IMR-90 (cell line): Measurements from ENCODE around the gene IBA57. TPM values are rescaled to one million over a fixed set of nuclear protein-coding genes. Genes with fewer than 3 reads are reported as not detected.

Experiments
- ATAC-seq: fragments of 200-7000 bp; cut with Tn5 transposase; 2 replicates; pipeline ENCODE4 v1.9.1; 2020; ENCODE audit warnings: low read depth, mild to moderate bottlenecking, moderate library complexity
- BruUV-seq: library from RNA; stranded (reverse); fragments of 400-500 nt; replicated peaks from 2 replicates; lab custom pipeline; 2021; lab: Mats Ljungman, UMichigan
- CTCF ChIA-PET: fragments of 300-600 bp; formaldehyde crosslinking; extraction: SDS; loops from one replicate; lab custom pipeline; 2021; ENCODE audit warnings: antibody characterized with exemption; lab: Yijun Ruan, JAX
- POLR2A ChIA-PET: fragments of 300-600 bp; sonication (Branson Sonifier 250); formaldehyde crosslinking; loops from one replicate; lab custom pipeline; 2022; ENCODE audit warnings: antibody characterized with exemption; ENCODE audit not compliant: unreplicated experiment; lab: Charles Lee
- DNase-seq: peaks from one replicate; pipeline ENCODE4 v3.0.0; 2013
- H2AFZ ChIP-seq: replicated peaks from 2 replicates; pipeline ENCODE3; 2013; ENCODE audit warnings: low read length, mild to moderate bottlenecking; ENCODE audit not compliant: poor library complexity
- H2AK5ac ChIP-seq: 2 replicates; pipeline ENCODE4 v1.6.1; 2013; ENCODE audit warnings: low read depth, low read length, inconsistent platforms
- H2AK9ac ChIP-seq: replicated peaks from 2 replicates; pipeline ENCODE3; 2013; ENCODE audit warnings: mild to moderate bottlenecking, low read depth, low read length, moderate library complexity; ENCODE audit not compliant: poor library complexity
- H2BK120ac ChIP-seq: 2 replicates; pipeline ENCODE4 v1.6.1; 2013; ENCODE audit warnings: low read depth, low read length, inconsistent platforms
- H2BK15ac ChIP-seq: 3 replicates; pipeline ENCODE4 v1.6.1; 2013; ENCODE audit warnings: low read depth, low read length, inconsistent platforms
- H2BK20ac ChIP-seq: 2 replicates; pipeline ENCODE4 v1.6.1; 2013; ENCODE audit warnings: low read depth, mild to moderate bottlenecking, inconsistent platforms, low read length, moderate library complexity
- H2BK5ac ChIP-seq: 2 replicates; pipeline ENCODE4 v1.6.1; 2013; ENCODE audit warnings: mild to moderate bottlenecking, low read depth, low read length, inconsistent platforms; ENCODE audit not compliant: poor library complexity, severe bottlenecking
- H3K14ac ChIP-seq: replicated peaks from 2 replicates; pipeline ENCODE4 v1.6.1; 2013; ENCODE audit warnings: low read depth, low read length, inconsistent platforms
- H3K18ac ChIP-seq: 2 replicates; pipeline ENCODE4 v1.6.1; 2013; ENCODE audit warnings: low read depth, low read length, control low read depth
- H3K23ac ChIP-seq: 2 replicates; pipeline ENCODE4 v1.6.1; 2013; ENCODE audit warnings: low read depth, low read length, inconsistent platforms
- H3K27ac ChIP-seq: 2 replicates; pipeline ENCODE4 v1.5.1; 2013; ENCODE audit warnings: mild to moderate bottlenecking, control low read depth, low read length; ENCODE audit not compliant: insufficient read depth
- H3K27me3 ChIP-seq: 2 replicates; pipeline ENCODE4 v1.6.1; 2013; ENCODE audit warnings: low read length; ENCODE audit not compliant: control insufficient read depth, insufficient read depth
- H3K36me3 ChIP-seq: 2 replicates; pipeline ENCODE4 v1.6.1; 2013; ENCODE audit warnings: low read length, mixed read lengths; ENCODE audit not compliant: control insufficient read depth, insufficient read depth
- H3K4ac ChIP-seq: 2 replicates; pipeline ENCODE4 v1.6.1; 2013; ENCODE audit warnings: low read depth, low read length, inconsistent platforms
- H3K4me1 ChIP-seq: 2 replicates; pipeline ENCODE4 v1.6.1; 2013; ENCODE audit warnings: low read length, mixed read lengths; ENCODE audit not compliant: control insufficient read depth, insufficient read depth
- H3K4me2 ChIP-seq: 2 replicates; pipeline ENCODE4 v1.6.1; 2013; ENCODE audit warnings: low read depth, mild to moderate bottlenecking, control low read depth, low read length, moderate library complexity
- H3K4me3 ChIP-seq: 2 replicates; pipeline ENCODE4 v1.5.1; 2013; ENCODE audit warnings: low read depth, mild to moderate bottlenecking, control low read depth, low read length, moderate library complexity; ENCODE audit not compliant: insufficient read depth
- H3K56ac ChIP-seq: 2 replicates; pipeline ENCODE4 v1.6.1; 2013; ENCODE audit warnings: low read length, inconsistent platforms; ENCODE audit not compliant: insufficient read depth; ENCODE audit errors: extremely low read depth
- H3K79me1 ChIP-seq, 2 experiments: 2 replicates each; pipeline ENCODE4 v1.6.1; 2013; ENCODE audit warnings: low read length in 2 of 2, inconsistent platforms in 1 of 2, low read depth in 1 of 2
- H3K9ac ChIP-seq: 2 replicates; pipeline ENCODE4 v1.6.1; 2013; ENCODE audit warnings: low read depth, low read length, control low read depth
- H3K9me1 ChIP-seq: 2 replicates; pipeline ENCODE4 v1.6.1; 2013; ENCODE audit warnings: low read length, inconsistent platforms; ENCODE audit not compliant: insufficient read depth
- H3K9me3 ChIP-seq: 2 replicates; pipeline ENCODE4 v1.6.1; 2013; ENCODE audit warnings: low read length; ENCODE audit not compliant: control insufficient read depth, insufficient read depth
- H4K20me1 ChIP-seq: 2 replicates; pipeline ENCODE4 v1.6.1; 2013; ENCODE audit warnings: low read length, inconsistent platforms; ENCODE audit not compliant: insufficient read depth
- H4K5ac ChIP-seq: 2 replicates; pipeline ENCODE4 v1.6.1; 2013; ENCODE audit warnings: mild to moderate bottlenecking, low read depth, low read length, control low read depth
- H4K8ac ChIP-seq, 2 experiments: 2 replicates each; pipeline ENCODE4 v1.6.1; 2013; ENCODE audit warnings: low read depth in 2 of 2, low read length in 2 of 2, control low read depth in 1 of 2, inconsistent platforms in 1 of 2
- H4K91ac ChIP-seq: 2 replicates; pipeline ENCODE4 v1.6.1; 2013; ENCODE audit warnings: low read depth, low read length, inconsistent platforms; ENCODE audit not compliant: insufficient read depth
- BHLHE40 ChIP-seq: fragments of 150-350 bp; IDR thresholded peaks from 2 replicates; pipeline ENCODE4 v1.6.1; 2016; ENCODE audit warnings: mild to moderate bottlenecking, low read depth, low read length
- CEBPB ChIP-seq: IDR thresholded peaks from 2 replicates; pipeline ENCODE4 v1.6.1; 2012; ENCODE audit warnings: low read depth, low read length, improper control_type of control experiment
- FOS ChIP-seq: fragments of 150-350 bp; IDR thresholded peaks from 2 replicates; pipeline ENCODE4 v1.6.1; 2016; ENCODE audit warnings: low read depth, low read length
- MXI1 ChIP-seq: IDR thresholded peaks from 2 replicates; pipeline ENCODE4 v1.6.1; 2012; ENCODE audit warnings: low read depth, mild to moderate bottlenecking, low read length, moderate library complexity, borderline replicate concordance
- POLR2A ChIP-seq: IDR thresholded peaks from 2 replicates; pipeline ENCODE4 v1.6.1; 2012; ENCODE audit warnings: mild to moderate bottlenecking, low read depth, low read length
- RFX5 ChIP-seq: IDR thresholded peaks from 2 replicates; pipeline ENCODE4 v1.8.0; 2012; ENCODE audit warnings: low read depth, mild to moderate bottlenecking, low read length, moderate library complexity
- SMC3 ChIP-seq: fragments of 150-350 bp; IDR thresholded peaks from 2 replicates; pipeline ENCODE4 v1.6.1; 2016; ENCODE audit warnings: low read depth, mild to moderate bottlenecking, antibody characterized with exemption, low read length, moderate library complexity
- WGBS, 2 experiments: methylation state at CpG; one replicate each; pipeline versions ENCODE4 v1.1.5 to v1.1.7; 2013; ENCODE audit warnings: missing lambda C conversion rate in 2 of 2; ENCODE audit not compliant: insufficient read length in 1 of 2; ENCODE audit errors: extremely low coverage in 2 of 2; 5-methylcytosine and 5-hydroxymethylcytosine counted together
- dilution Hi-C: fragments of 300-500 bp; cut with HindIII; formaldehyde crosslinking; loops from one replicate; pipeline ENCODE4 v1.14.3; 2018; ENCODE audit warnings: low sequenced_read_pairs; ENCODE audit not compliant: unreplicated experiment
- in situ Hi-C: fragments of 300-500 bp; cut with MboI; formaldehyde crosslinking; loops from 3 replicates; pipeline ENCODE4 v1.14.3; 2019; ENCODE audit warnings: low sequenced_read_pairs, inconsistent platforms, mixed read lengths
- intact Hi-C: fragments of 100-400 bp; cut with micrococcal nuclease; formaldehyde crosslinking; loops from 2 replicates; pipeline ENCODE4 v1.10.0; 2022
- polyA plus RNA-seq, 3 experiments: library from polyadenylated mRNA; depleted of rRNA; stranded (reverse); fragments of >200 nt; gene quantifications; 2 replicates each; pipeline ENCODE4 v1.2.3, GENCODE V29; 2012; ENCODE audit warnings: low replicate concordance in 1 of 3
- total RNA-seq: library from RNA; depleted of rRNA; stranded (reverse); fragments of >200 nt; gene quantifications from 2 replicates; pipeline ENCODE4 v1.2.3, GENCODE V29; 2012
- TF ChIP-seq, protein P1 (sequence below): conservative IDR thresholded peaks from 2 replicates; pipeline ENCODE4 v1.5.1; 2012; ENCODE audit warnings: mild to moderate bottlenecking, low read depth, low read length, improper control_type of control experiment

The IBA57 gene
- total and polyA plus RNA-seq, 2 of the 4 experiments (the other 2 are of a cell fraction): 2.0 to 2.6 TPM

DNA sequence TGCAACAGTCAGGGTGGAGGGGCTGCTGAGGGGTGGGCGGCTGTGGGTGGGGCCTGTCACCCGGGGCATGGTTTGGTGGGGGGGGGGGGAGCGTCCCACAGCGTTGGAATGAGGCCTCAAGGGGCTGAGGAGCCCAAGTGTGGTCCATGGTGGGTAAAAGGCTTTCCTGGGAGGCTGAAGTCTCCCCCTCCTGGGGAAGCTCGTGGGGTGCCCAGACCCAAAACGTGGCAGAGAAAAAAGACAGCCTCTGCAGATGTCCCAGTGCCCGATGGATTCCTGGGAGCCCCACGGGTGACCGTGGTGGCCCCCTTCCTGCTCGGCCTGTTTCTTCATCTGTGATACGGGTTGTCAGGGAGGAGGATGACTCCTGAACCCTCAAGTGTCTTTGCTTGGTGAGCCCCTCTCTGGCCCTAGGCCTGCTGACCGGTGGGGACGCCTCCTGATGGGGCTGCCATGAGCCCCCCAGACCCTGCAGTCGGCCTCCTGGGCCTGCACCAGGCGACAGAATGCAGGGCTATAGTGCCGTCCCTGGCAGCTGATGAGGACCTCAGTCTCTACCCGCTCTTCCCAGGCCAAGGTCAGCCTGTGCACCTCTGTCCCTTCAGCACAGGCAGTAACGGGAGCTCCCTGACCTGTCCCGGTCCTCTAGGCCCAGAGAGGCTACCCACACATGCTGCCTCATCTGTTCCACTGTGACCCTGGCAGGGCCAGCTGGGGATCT, 43.4 kb downstream of the IBA57 start:
- Histone ChIP-seq H2BK120ac (no peak overlapping the region), H3K4ac (no peak overlapping the region), H4K91ac (no peak overlapping the region), H2BK15ac (no peak overlapping the region), H3K27me3 (no peaks in the 10 kb centered on the region; the same call in 1 of the 2 replicates), H3K4me3 (no peak overlapping the region), H4K5ac (no peak overlapping the region), H4K20me1 (peaks cover 2% of the 10 kb centered on the region; the same call in 1 of the 2 replicates), H3K9me1 (peaks cover 4% of the 10 kb centered on the region; the same call in 1 of the 2 replicates), H3K9ac (no peak overlapping the region), H2BK5ac (no peak overlapping the region), H2AK9ac (no peak overlapping the region), H2BK20ac (no peak overlapping the region), H3K36me3 (no peaks in the 10 kb centered on the region), H3K9me3 (no peaks in the 10 kb centered on the region), H3K14ac (no peak overlapping the region), H3K56ac (no peak overlapping the region), H4K8ac (no peak overlapping the region), H3K4me2 (no peak overlapping the region), H2AK5ac (no peak overlapping the region), H3K4me1 (peaks cover 6% of the 10 kb centered on the region; the same call in 1 of the 2 replicates), H3K23ac (no peak overlapping the region), H3K27ac (no peak overlapping the region), H3K18ac (no peak overlapping the region), H3K79me1 (peaks cover 0 to 2% of the 10 kb centered on the region in 2 experiments; a peak in 2 of 4 replicates), H2AFZ (no peak overlapping the region)
- DNase-seq (no peak), ATAC-seq (no peak)
- POLR2A ChIA-PET: no interaction called here
- in situ Hi-C loops: no loop called here
- WGBS, 2 experiments: 71% methylated on average over 7 of the region's 19 CpGs; no CpG with 5 or more reads in 1 of the 2 experiments
- intact Hi-C loops: no loop called here
- CTCF ChIA-PET: no interaction called here
- no TSS peak for BruUV-seq
- dilution Hi-C loops: no loop called here
- TF ChIP-seq CEBPB: no peak
- TF ChIP-seq SMC3: no peak
- no peak for TF ChIP-seq BHLHE40
- TF ChIP-seq POLR2A: no peak
- TF ChIP-seq FOS: no peak
- TF ChIP-seq RFX5: no peak
- TF ChIP-seq MXI1: no peak
- TF ChIP-seq, protein P1, sequence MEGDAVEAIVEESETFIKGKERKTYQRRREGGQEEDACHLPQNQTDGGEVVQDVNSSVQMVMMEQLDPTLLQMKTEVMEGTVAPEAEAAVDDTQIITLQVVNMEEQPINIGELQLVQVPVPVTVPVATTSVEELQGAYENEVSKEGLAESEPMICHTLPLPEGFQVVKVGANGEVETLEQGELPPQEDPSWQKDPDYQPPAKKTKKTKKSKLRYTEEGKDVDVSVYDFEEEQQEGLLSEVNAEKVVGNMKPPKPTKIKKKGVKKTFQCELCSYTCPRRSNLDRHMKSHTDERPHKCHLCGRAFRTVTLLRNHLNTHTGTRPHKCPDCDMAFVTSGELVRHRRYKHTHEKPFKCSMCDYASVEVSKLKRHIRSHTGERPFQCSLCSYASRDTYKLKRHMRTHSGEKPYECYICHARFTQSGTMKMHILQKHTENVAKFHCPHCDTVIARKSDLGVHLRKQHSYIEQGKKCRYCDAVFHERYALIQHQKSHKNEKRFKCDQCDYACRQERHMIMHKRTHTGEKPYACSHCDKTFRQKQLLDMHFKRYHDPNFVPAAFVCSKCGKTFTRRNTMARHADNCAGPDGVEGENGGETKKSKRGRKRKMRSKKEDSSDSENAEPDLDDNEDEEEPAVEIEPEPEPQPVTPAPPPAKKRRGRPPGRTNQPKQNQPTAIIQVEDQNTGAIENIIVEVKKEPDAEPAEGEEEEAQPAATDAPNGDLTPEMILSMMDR: no peak
